HuH-7 (cell line): ENCODE data around the gene F2.

Experiments used
- DNase-seq: peaks from one replicate; pipeline ENCODE4 v3.0.0; 2011; ENCODE audit warnings: low spot score

F2 gene

GRCh38 chr11:46743693-46744339 lies 24.8 kb downstream of the F2 start:
- DNase-seq = no peak

- no peak for DNase-seq
These were observed 26.3 kb downstream of the F2 start for GRCh38 chr11:46745328-46745727.

GRCh38 chr11:46745995-46746394 lies 27.0 kb downstream of the F2 start:
- DNase-seq = no peak

GRCh38 chr11:46747150-46747549 lies 28.1 kb downstream of the F2 start:
- DNase-seq = no peak

- no peak for DNase-seq
These were observed 36.9 kb downstream of the F2 start for GRCh38 chr11:46755962-46756361.

GRCh38 chr11:46759196-46759595 lies 40.2 kb downstream of the F2 start:
- DNase-seq = no peak

- DNase-seq = no peak
These were observed 41.6 kb downstream of the F2 start for GRCh38 chr11:46760429-46761128.

- DNase-seq = no peak
These were observed 42.8 kb downstream of the F2 start for GRCh38 chr11:46761807-46762206.

GRCh38 chr11:46762248-46762647 lies 43.2 kb downstream of the F2 start:
- no peak for DNase-seq

- DNase-seq = no peak
These were observed 47.6 kb downstream of the F2 start for GRCh38 chr11:46766656-46767055.

- DNase-seq = no peak
These were observed 50.7 kb downstream of the F2 start for GRCh38 chr11:46769636-46770221.

GRCh38 chr11:46776878-46777277 lies 57.9 kb downstream of the F2 start:
- DNase-seq = no peak

- DNase-seq = no peak
These were observed 59.4 kb downstream of the F2 start for GRCh38 chr11:46778416-46778815.
